Stimulated activated CD8-positive, alpha-beta memory T cell treated with anti-CD3 and anti-CD28 coated beads, Interleukin-4, amount 100 ng/mL, for 48 hours (primary cell): Measurements from ENCODE around the gene PFKFB4.

Experiments
- DNase-seq: peaks from one replicate; pipeline ENCODE4 v3.0.0-alpha.2; 2020

PFKFB4 gene

GRCh38 chr3:48556796-48557626, at the start of gene PFKFB4:
PFKFB4 (minus strand) TSS chr3:48556803; CDS start chr3:48556777, 26 bp downstream.
- DNase-seq = peak; percentile 100

GRCh38 chr3:48601622-48601994, 45.0 kb upstream of the PFKFB4 start:
- no peak for DNase-seq

GRCh38 chr3:48600711-48601621, 44.4 kb upstream of the PFKFB4 start:
- no peak for DNase-seq

- no peak for DNase-seq
These were observed 43.1 kb upstream of the PFKFB4 start for GRCh38 chr3:48599509-48600285.

GRCh38 chr3:48599077-48599501, 42.5 kb upstream of the PFKFB4 start:
- no peak for DNase-seq

GRCh38 chr3:48598323-48599076, 41.9 kb upstream of the PFKFB4 start:
- no peak for DNase-seq

- no peak for DNase-seq
These were observed 40.8 kb upstream of the PFKFB4 start for GRCh38 chr3:48597408-48597800.

- no peak for DNase-seq
These were observed 40.2 kb upstream of the PFKFB4 start for GRCh38 chr3:48596676-48597407.

GRCh38 chr3:48596157-48596556, 39.6 kb upstream of the PFKFB4 start:
- no peak for DNase-seq

- DNase-seq = peak; percentile 36
These were observed 39.0 kb upstream of the PFKFB4 start for GRCh38 chr3:48595526-48596121.

- no peak for DNase-seq
These were observed 38.5 kb upstream of the PFKFB4 start, which contains the start of gene COL7A1 for GRCh38 chr3:48595075-48595525. COL7A1 (minus strand) TSS chr3:48595329; CDS start chr3:48595159, 170 bp downstream.

GRCh38 chr3:48594417-48595049, 37.9 kb upstream of the PFKFB4 start:
- no peak for DNase-seq

GRCh38 chr3:48593337-48593736, 36.7 kb upstream of the PFKFB4 start:
- DNase-seq = no peak

- no peak for DNase-seq
These were observed 36.0 kb upstream of the PFKFB4 start for GRCh38 chr3:48592519-48593087.

GRCh38 chr3:48591886-48592518, 35.4 kb upstream of the PFKFB4 start:
- DNase-seq = no peak

GRCh38 chr3:48591436-48591835, 34.8 kb upstream of the PFKFB4 start:
- DNase-seq = no peak

GRCh38 chr3:48588230-48588629, 31.6 kb upstream of the PFKFB4 start:
- DNase-seq = no peak

GRCh38 chr3:48587686-48588085, 31.1 kb upstream of the PFKFB4 start:
- DNase-seq = no peak

GRCh38 chr3:48585411-48585810, 28.8 kb upstream of the PFKFB4 start:
- no peak for DNase-seq
